Duodenal mucosa (tissue), 2 donors: ENCODE data around the gene ROBO1.

Experiments used
- H3K27ac ChIP-seq: one replicate; pipeline ENCODE4 v1.7.0; 2013; ENCODE audit warnings: low read depth, low read length
- H3K27me3 ChIP-seq, 2 donors: one replicate each; pipeline ENCODE4 v1.7.0; 2013; ENCODE audit warnings: low read length in 2 of 2, control low read depth in 1 of 2; ENCODE audit not compliant: insufficient read depth in 2 of 2, control insufficient read depth in 1 of 2
- H3K36me3 ChIP-seq, 2 donors: one replicate each; pipeline ENCODE4 v1.7.0; 2013; ENCODE audit warnings: low read length in 2 of 2, control low read depth in 1 of 2; ENCODE audit not compliant: insufficient read depth in 2 of 2, control insufficient read depth in 1 of 2
- H3K4me1 ChIP-seq, 2 donors: one replicate each; pipeline ENCODE4 v1.7.0; 2013; ENCODE audit warnings: low read length in 2 of 2, control low read depth in 1 of 2; ENCODE audit not compliant: insufficient read depth in 2 of 2, control insufficient read depth in 1 of 2
- H3K4me3 ChIP-seq, 2 donors: one replicate each; pipeline ENCODE4 v1.7.0; 2013; ENCODE audit warnings: low read length in 2 of 2, low read depth in 1 of 2
- H3K9ac ChIP-seq, 2 donors: one replicate each; pipeline ENCODE4 v1.7.0; 2013; ENCODE audit warnings: low read length in 2 of 2, low read depth in 1 of 2
- H3K9me3 ChIP-seq, 2 donors: one replicate each; pipeline ENCODE4 v1.7.0; 2013; ENCODE audit warnings: low read length in 2 of 2, control low read depth in 1 of 2; ENCODE audit not compliant: control insufficient read depth in 1 of 2

ROBO1 gene

DNA sequence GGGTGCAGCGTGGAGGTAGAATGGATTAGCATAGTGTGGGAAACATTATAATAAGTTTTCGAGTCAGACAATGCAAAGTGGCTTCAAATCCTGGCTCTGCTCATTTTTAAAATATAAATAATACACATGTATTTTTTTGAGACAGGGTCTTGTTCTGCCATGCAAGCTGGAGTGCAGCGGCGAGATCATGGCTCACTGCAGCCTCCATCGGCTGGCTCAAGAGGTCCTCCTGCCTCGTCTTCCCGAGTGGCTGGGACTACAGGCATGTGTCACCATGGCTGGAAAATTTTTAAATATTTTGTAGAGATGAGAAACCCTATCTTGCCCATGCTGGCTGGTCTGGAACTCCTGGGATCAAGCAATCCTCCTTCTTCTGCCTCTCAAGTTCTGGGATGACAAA, 194.9 kb downstream of the ROBO1 start:
- no peaks in the 10 kb centered on the region for H3K9me3 ChIP-seq

DNA sequence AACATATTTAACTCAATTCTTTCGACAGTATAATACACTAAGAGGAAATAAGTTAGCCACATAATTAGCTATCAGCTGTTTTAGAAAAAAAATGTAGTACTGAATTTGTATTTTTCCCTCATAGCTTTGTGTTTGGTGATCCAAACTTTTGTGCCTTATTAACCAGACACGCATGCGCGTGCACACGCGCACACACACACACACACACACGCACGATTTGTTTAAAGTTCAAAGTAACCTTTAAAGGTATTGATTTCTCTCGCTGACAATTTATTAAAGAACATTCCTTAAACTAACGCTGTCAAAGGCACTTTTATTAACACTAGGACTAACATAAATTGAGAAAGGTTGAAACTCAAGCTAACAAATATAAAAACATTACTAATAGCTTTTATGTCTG, 198.9 kb downstream of the ROBO1 start:
- no peaks in the 10 kb centered on the region for H3K36me3 ChIP-seq
- no peak overlapping the region for H3K27ac ChIP-seq
- no peak overlapping the region for H3K4me3 ChIP-seq
- no peaks in the 10 kb centered on the region for H3K9me3 ChIP-seq
- H3K27me3 ChIP-seq: no peaks in the 10 kb centered on the region
- no peak overlapping the region for H3K9ac ChIP-seq
- H3K4me1 ChIP-seq: no peaks in the 10 kb centered on the region

More for the DNA sequence above, 194.9 kb downstream of the ROBO1 start:
- H3K27me3 ChIP-seq: no peaks in the 10 kb centered on the region
- H3K9ac ChIP-seq: no peak overlapping the region
- H3K4me3 ChIP-seq: no peak overlapping the region
- H3K27ac ChIP-seq: no peak overlapping the region
- H3K4me1 ChIP-seq: no peaks in the 10 kb centered on the region
- no peaks in the 10 kb centered on the region for H3K36me3 ChIP-seq

DNA sequence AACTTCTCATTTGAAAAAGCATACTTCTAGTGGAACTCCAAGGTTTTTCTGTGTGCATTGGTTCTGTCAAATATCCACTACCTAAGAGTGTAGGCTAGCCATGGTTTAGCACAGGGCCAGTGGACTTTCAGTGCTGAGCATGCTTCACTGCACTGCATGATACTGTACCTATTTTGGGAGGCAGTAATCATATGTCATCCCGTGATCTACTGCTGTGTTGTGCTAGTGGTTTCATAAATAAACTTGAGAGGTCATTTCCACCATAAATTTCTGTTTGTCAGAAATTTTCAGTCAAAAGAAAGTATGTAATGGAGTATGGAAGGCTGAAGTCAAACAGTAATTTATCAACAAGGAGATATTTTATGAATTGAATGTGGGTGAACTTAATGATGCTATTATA, 203.6 kb downstream of the ROBO1 start:
- H3K9ac ChIP-seq: no peak overlapping the region
- H3K4me3 ChIP-seq: no peak overlapping the region
- H3K4me1 ChIP-seq: no peaks in the 10 kb centered on the region
- no peak overlapping the region for H3K27ac ChIP-seq
- H3K36me3 ChIP-seq: no peaks in the 10 kb centered on the region
- no peaks in the 10 kb centered on the region for H3K27me3 ChIP-seq
- H3K9me3 ChIP-seq: no peaks in the 10 kb centered on the region

DNA sequence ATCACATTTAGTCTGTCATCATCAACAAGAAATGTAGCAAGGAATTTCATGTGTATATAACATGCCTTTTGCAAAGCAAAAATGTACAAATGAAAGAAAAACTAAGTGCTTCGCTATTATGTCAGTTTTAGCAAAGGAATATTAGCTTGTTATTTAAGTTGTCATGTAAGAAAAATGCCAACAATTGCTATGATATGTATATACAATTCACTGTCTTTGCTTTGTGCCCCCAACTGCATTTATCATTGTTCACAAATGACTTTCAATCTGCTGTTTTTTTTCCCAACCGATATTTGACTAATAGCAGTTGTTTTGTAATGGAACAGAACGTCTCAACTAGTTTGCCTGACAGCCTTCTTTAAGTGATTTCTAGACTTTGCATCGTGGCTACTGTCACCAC, 207.1 kb downstream of the ROBO1 start:
- H3K4me1 ChIP-seq: no peaks in the 10 kb centered on the region
- no peaks in the 10 kb centered on the region for H3K9me3 ChIP-seq
- H3K36me3 ChIP-seq: no peaks in the 10 kb centered on the region
- H3K27me3 ChIP-seq: no peaks in the 10 kb centered on the region
- H3K9ac ChIP-seq: no peak overlapping the region
- no peak overlapping the region for H3K27ac ChIP-seq
- no peak overlapping the region for H3K4me3 ChIP-seq

DNA sequence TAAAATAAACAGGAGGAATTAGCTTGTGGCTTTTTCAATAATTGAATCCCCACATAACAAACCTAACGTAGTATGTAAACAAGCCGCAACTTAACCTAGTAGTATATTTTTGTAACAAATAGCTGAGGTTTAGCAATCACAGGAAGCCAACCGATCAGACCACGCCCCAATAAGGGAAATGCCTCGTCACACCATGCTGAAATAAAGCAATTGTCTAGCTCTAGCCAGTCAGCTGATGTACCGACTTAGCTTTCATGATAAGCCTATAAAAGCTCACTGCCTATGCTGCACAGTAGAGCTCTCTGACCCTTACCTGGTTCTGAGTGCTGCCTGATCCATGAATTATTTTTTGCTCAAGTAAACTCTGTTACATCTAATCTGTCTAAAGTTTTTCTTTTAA, 208.9 kb downstream of the ROBO1 start:
- Histone ChIP-seq H3K27ac (no peak overlapping the region), H3K4me3 (no peak overlapping the region), H3K4me1 (no peaks in the 10 kb centered on the region), H3K27me3 (no peaks in the 10 kb centered on the region), H3K9ac (no peak overlapping the region), H3K9me3 (no peaks in the 10 kb centered on the region), H3K36me3 (no peaks in the 10 kb centered on the region)

DNA sequence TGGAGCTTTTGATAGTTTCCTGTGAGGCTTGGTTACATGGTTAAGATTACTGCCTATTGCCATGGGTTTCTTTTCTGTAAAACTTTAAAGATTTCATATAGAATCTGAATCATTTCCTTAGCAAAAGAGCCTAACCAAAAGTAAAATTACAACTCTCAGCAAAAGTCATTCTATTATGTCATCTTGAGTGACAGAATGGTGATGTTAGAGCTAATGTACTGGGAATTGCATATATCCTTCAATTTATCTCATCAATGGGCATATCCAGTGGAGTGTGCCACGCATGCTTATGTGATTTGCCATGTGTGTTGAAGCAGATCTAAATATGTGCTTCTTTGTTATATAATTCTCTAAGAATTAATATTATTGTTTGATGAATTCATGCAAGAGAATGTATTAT, 212.1 kb downstream of the ROBO1 start:
- no peak overlapping the region for H3K27ac ChIP-seq
- no peak overlapping the region for H3K4me3 ChIP-seq
- H3K36me3 ChIP-seq: no peaks in the 10 kb centered on the region
- H3K4me1 ChIP-seq: no peaks in the 10 kb centered on the region
- no peaks in the 10 kb centered on the region for H3K27me3 ChIP-seq
- no peaks in the 10 kb centered on the region for H3K9me3 ChIP-seq
- H3K9ac ChIP-seq: no peak overlapping the region

DNA sequence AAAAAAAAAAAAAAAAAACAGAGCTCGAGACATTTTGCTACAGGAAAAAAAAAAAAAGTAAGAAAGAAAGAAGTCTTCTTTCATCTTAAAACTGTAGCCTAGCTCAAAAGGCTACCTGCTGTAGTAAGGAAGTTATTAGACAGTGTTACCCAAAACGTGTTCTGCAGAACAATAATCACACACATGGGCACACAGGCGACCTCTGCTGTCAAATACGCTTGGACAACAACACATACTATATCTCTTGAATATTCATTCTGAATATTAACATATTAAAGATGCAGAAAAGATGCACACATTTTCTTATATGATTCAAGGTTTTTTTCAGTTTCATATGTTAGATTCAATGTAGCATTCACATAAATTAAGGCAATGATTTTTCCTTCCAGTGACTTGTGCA, 215.8 kb downstream of the ROBO1 start:
- Histone ChIP-seq H3K27me3 (no peaks in the 10 kb centered on the region), H3K36me3 (no peaks in the 10 kb centered on the region), H3K4me3 (no peak overlapping the region), H3K9ac (no peak overlapping the region), H3K4me1 (no peaks in the 10 kb centered on the region), H3K9me3 (no peaks in the 10 kb centered on the region), H3K27ac (no peak overlapping the region)

DNA sequence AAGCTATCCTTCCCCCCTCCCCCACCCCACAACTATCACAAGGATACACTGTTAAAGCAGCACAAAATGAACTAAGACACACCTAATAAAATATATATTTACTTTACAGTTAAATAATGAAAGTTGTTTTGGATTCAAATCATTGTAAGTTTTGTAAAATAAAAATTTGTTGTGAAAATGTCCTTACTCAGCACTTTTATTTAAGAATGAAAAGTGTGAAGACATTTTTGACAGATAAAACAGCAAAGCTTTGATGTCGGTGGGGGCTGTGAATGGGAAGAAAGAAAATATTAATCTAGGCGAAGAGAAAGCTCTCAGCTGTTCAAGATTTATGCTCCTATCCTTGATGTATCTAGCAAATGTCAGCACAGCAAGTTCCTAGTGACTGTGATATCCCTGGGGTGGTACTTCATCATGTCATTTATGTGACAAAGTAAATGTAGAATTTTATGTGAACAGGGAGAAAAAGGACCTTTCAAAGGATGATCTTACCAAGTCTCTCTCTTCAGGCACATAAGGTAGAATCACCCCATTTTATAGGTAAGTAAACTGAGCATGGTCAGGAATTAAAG, 216.4 kb downstream of the ROBO1 start:
- no peaks in the 10 kb centered on the region for H3K27me3 ChIP-seq
- H3K4me3 ChIP-seq: no peak overlapping the region
- no peaks in the 10 kb centered on the region for H3K9me3 ChIP-seq
- H3K4me1 ChIP-seq: no peaks in the 10 kb centered on the region
- H3K36me3 ChIP-seq: no peaks in the 10 kb centered on the region
- no peak overlapping the region for H3K9ac ChIP-seq
- H3K27ac ChIP-seq: no peak overlapping the region

DNA sequence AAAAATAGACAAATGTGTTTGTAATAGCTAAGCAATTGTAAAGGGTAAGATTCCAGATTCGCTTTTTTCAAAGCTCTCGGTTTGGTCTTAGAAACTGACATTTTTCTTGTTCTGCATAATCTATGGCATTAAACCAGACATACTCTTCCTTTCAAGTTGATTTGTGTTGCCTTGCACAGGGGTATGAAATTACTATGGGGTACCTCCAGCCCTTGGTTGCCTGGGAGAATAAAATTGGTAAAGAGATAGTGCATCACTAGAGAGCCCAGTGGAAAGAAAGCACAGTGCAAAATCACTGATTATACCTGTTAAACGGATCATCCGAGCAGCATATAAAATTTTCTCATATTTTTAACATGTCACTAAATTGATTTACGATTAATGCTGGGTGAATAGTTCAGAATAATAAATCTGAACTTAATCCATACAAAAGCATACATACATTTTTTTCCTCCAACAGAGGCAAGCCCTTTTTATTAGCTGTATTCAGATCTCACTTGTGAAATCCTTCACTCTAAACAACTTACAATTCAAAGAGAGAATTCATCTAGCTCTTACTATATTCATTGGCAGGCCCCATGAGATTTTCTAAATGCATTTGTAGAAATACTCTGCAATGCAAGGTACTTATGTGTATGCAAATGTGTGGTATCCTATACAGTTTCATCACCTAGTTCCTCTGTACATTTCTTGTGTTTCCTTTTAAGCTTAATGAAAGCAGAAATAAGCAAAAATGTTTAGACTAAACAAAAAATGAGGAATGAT, 224.4 kb downstream of the ROBO1 start:
- Histone ChIP-seq H3K4me3 (no peak overlapping the region), H3K9ac (no peak overlapping the region), H3K4me1 (no peaks in the 10 kb centered on the region), H3K36me3 (no peaks in the 10 kb centered on the region), H3K27me3 (no peaks in the 10 kb centered on the region), H3K27ac (no peak overlapping the region), H3K9me3 (no peaks in the 10 kb centered on the region)

DNA sequence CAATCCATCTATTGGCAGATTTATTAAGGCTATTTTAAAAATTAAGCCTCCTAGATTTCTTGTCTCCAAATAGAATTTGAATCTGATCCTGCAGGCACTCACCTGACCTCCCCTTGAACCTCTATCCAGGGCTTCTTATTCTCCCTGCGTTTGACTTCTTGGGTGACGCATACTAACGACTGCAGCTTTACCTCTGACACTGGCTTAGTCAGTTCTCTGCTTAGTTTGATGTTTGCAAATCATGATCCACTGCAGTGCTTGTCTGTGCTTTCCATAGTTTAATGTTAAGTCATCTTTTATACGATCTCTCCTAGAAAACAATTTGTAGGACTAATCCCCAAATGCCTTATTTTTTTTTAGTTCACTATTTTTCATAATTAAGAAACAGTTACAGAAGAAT, 233.1 kb downstream of the ROBO1 start:
- no peak overlapping the region for H3K4me3 ChIP-seq
- H3K9me3 ChIP-seq: no peaks in the 10 kb centered on the region
- no peaks in the 10 kb centered on the region for H3K27me3 ChIP-seq
- no peaks in the 10 kb centered on the region for H3K36me3 ChIP-seq
- no peak overlapping the region for H3K27ac ChIP-seq
- no peaks in the 10 kb centered on the region for H3K4me1 ChIP-seq
- no peak overlapping the region for H3K9ac ChIP-seq
